ENCODE data around the gene CTNNA2. TPM values are rescaled to one million over a fixed set of nuclear protein-coding genes. Genes with fewer than 3 reads are reported as not detected.

CTNNA2 gene
- total and polyA plus RNA-seq, 2 of the 8 experiments (the other 6 are each of a cell fraction or from before 2014, with no cell fraction given): 3.9 to 9.0 TPM

- no peak for DNase-seq (ENCODE audit: low read depth in 1 of 2, low spot score in 2 of 2)
- no peak for TF ChIP-seq NANOG (IDR thresholded peaks at IDR 0.05; ENCODE audit: insufficient read depth, low read depth, low read length, poor library complexity, severe bottlenecking)
- no peak for TF ChIP-seq RNF2 (IDR thresholded peaks at IDR 0.05; ENCODE audit: borderline replicate concordance, low read depth, low read length, missing control alignments, poor library complexity, severe bottlenecking)
- no peak for TF ChIP-seq CREB1 (IDR thresholded peaks at IDR 0.05)
- TF ChIP-seq SRF (IDR thresholded peaks at IDR 0.05; ENCODE audit: low read depth, low read length): no peak
- no peak for TF ChIP-seq SP2 (IDR thresholded peaks at IDR 0.05; ENCODE audit: low read length)
- TF ChIP-seq YY1 (IDR thresholded peaks at IDR 0.05; ENCODE audit: low read depth, low read length): no peak
- TF ChIP-seq SP4 (IDR thresholded peaks at IDR 0.05; ENCODE audit: low read length): no peak
- no peak for TF ChIP-seq POLR2AphosphoS5 (IDR thresholded peaks at IDR 0.05; ENCODE audit: low read depth, low read length)
- no peak for TF ChIP-seq CBX8 (IDR thresholded peaks at IDR 0.05; ENCODE audit: borderline replicate concordance, low read depth, low read length)
- TF ChIP-seq CTBP2 (IDR thresholded peaks at IDR 0.05; ENCODE audit: borderline replicate concordance, insufficient read depth, insufficient read length, low read length): no peak
- TF ChIP-seq USF2 (IDR thresholded peaks at IDR 0.05; ENCODE audit: low read length): no peak
- no peak for TF ChIP-seq RFX5 (IDR thresholded peaks at IDR 0.05; ENCODE audit: borderline replicate concordance, low read depth, low read length)
- no peak for TF ChIP-seq EZH2 (IDR thresholded peaks at IDR 0.05; ENCODE audit: low read depth, low read length, severe bottlenecking)
- no peak for TF ChIP-seq POU5F1 (IDR thresholded peaks at IDR 0.05; ENCODE audit: low read depth, low read length)
Measured at GRCh38 chr2:79798776-79799175, 285.9 kb downstream of the CTNNA2 start.

More at GRCh38 chr2:79798776-79799175, 285.9 kb downstream of the CTNNA2 start:
- Histone ChIP-seq H2AFZ (ENCODE audit: low read length) (no peak overlapping the region), H3K79me1 (ENCODE audit: low read depth, low read length) (no peaks in the 10 kb centered on the region), H3K23me2 (ENCODE audit: low read depth, low read length) (no peaks in the 10 kb centered on the region; the same call in 1 of the 2 replicates), H2BK12ac (ENCODE audit: low read depth, low read length) (no peak overlapping the region), H3K4me1 (replicated peaks in 1 of 4; ENCODE audit: control insufficient read depth in 3 of 4, insufficient read depth in 4 of 4, low read length in 3 of 4) (peaks cover 0 to 7% (median 3%) of the 10 kb centered on the region in 4 experiments; a peak in 5 of 7 replicates), H4K91ac (replicated peaks; ENCODE audit: insufficient read length, low read length) (no peak overlapping the region), H2BK5ac (ENCODE audit: low read depth, low read length) (no peak overlapping the region), H3K4me2 (ENCODE audit: insufficient read depth in 1 of 2, low read depth in 2 of 2, low read length in 2 of 2) (no peak overlapping the region), H3K36me3 (ENCODE audit: control insufficient read depth in 2 of 4, insufficient read depth in 4 of 4, low read length in 3 of 4) (no peaks in the 10 kb centered on the region), H3K14ac (ENCODE audit: insufficient read length) (no peak overlapping the region), H4K20me1 (replicated peaks in 1 of 2; ENCODE audit: control insufficient read depth in 1 of 2, insufficient read depth in 2 of 2, low read length in 2 of 2) (no peaks in the 10 kb centered on the region), H3K4ac (replicated peaks; ENCODE audit: insufficient read length, low read depth, low read length) (no peak overlapping the region), H3K27me3 (replicated peaks in 1 of 4; ENCODE audit: control insufficient read depth in 3 of 4, extremely low read depth in 1 of 4, insufficient read depth in 3 of 4, low read length in 3 of 4) (no peaks in the 10 kb centered on the region), H3K4me3 (ENCODE audit: extremely low read depth in 1 of 4, insufficient read depth in 2 of 4, low read depth in 3 of 4, low read length in 4 of 4) (no peak overlapping the region), H3K23ac (ENCODE audit: insufficient read length) (no peak overlapping the region), H2BK20ac (ENCODE audit: low read length) (no peak overlapping the region), H3K27ac (ENCODE audit: low read depth, low read length) (no peak overlapping the region), H2BK120ac (replicated peaks; ENCODE audit: low read depth, low read length) (no peak overlapping the region), H4K8ac (ENCODE audit: extremely low read depth, insufficient read depth, low read length) (no peak overlapping the region), H3K9me3 (ENCODE audit: insufficient read depth in 2 of 2, low read depth in 1 of 2, low read length in 1 of 2) (no peaks in the 10 kb centered on the region), H4K5ac (ENCODE audit: insufficient read length, low read depth, low read length) (no peak overlapping the region), H3K9ac (replicated peaks in 1 of 4; ENCODE audit: extremely low read depth in 1 of 4, low read depth in 3 of 4, low read length in 3 of 4) (no peak overlapping the region), H3K79me2 (ENCODE audit: control insufficient read depth in 1 of 2, insufficient read depth in 2 of 2, low read length in 2 of 2) (no peaks in the 10 kb centered on the region), H3K18ac (ENCODE audit: extremely low read depth, low read length) (no peak overlapping the region), H3K56ac (replicated peaks; ENCODE audit: insufficient read length, low read depth, low read length) (no peak overlapping the region), H2BK15ac (ENCODE audit: low read length) (no peak overlapping the region), H2AK5ac (ENCODE audit: low read depth, low read length) (no peak overlapping the region)
- no peak for FAIRE-seq
- WGBS, 2 experiments (ENCODE audit: extremely low coverage in 1 of 2, insufficient coverage in 1 of 2, insufficient read length in 1 of 2, insufficient replicate concordance in 2 of 2, low coverage in 1 of 2, low lambda C conversion rate in 2 of 2, missing lambda C conversion rate in 1 of 2): 97% methylated on average over 3 of the region's 3 CpGs; no CpG with 5 or more reads in 1 of the 2 experiments
- CTCF ChIA-PET (ENCODE audit: partially characterized antibody): interaction anchor here (0.6 to 1.5 kb wide), 3 partner anchors 10 to 57 kb away, joined by 3 to 5 read pairs (median 3); no protein-coding TSS in a partner anchor
- POLR2A ChIA-PET (ENCODE audit: partially characterized antibody): no interaction called here

All from H1 (cell line).